Sigmoid colon (tissue), 7 donors: ENCODE data around the gene GHSR. TPM values are rescaled to one million over a fixed set of nuclear protein-coding genes. Genes with fewer than 3 reads are reported as not detected.

Experiments
- DNase-seq: peaks from one replicate; pipeline ENCODE4 v3.0.0-alpha.2; 2019
- H3K27ac ChIP-seq, 4 donors: fragments of 200-600 bp; sonication (generic); one replicate each; pipeline ENCODE4 v1.5.1; 2016 to 2019; ENCODE audit warnings: mild to moderate bottlenecking in 1 of 4
- H3K27me3 ChIP-seq, 3 donors: fragments of 200-600 bp; sonication (generic); one replicate each; pipeline ENCODE4 v1.5.1; 2019; ENCODE audit warnings: mild to moderate bottlenecking in 1 of 3
- H3K36me3 ChIP-seq, 4 donors: fragments of 200-600 bp; sonication (generic); one replicate each; pipeline ENCODE4 v1.5.1; 2016 to 2019
- H3K4me1 ChIP-seq, 4 donors: fragments of 200-600 bp; sonication (generic); one replicate each; pipeline ENCODE4 v1.5.1; 2017 to 2019
- H3K4me3 ChIP-seq, 4 donors: fragments of 200-600 bp; sonication (generic); one replicate each; pipeline ENCODE4 v1.5.1; 2017 to 2019; ENCODE audit warnings: mild to moderate bottlenecking in 2 of 4, moderate library complexity in 1 of 4
- H3K9me3 ChIP-seq, 4 donors: fragments of 200-600 bp in 3 of 4; sonication (generic) in 3 of 4; one replicate each; pipeline versions ENCODE4 v1.5.1 to v1.6.1; 2013 to 2019
- CTCF ChIP-seq, 4 experiments: fragments of 450-650 bp in 3 of 4; fragments of 200-600 bp in 1 of 4; IDR thresholded peaks; one replicate each; pipeline ENCODE4 v1.5.1; 2016 to 2019; ENCODE audit warnings: antibody characterized with exemption in 4 of 4, mild to moderate bottlenecking in 3 of 4, moderate library complexity in 2 of 4
- EP300 ChIP-seq, 4 donors: sonication (generic); formaldehyde crosslinking; IDR thresholded peaks; one replicate each; pipeline ENCODE4 v1.6.1; 2017; ENCODE audit warnings: antibody characterized with exemption in 4 of 4
- POLR2A ChIP-seq, 2 donors: fragments of 450-650 bp; IDR thresholded peaks; one replicate each; pipeline ENCODE4 v1.6.1; 2016; ENCODE audit warnings: antibody characterized with exemption in 2 of 2, mild to moderate bottlenecking in 2 of 2, moderate library complexity in 2 of 2
- POLR2AphosphoS5 ChIP-seq, 4 donors: sonication (generic); formaldehyde crosslinking; IDR thresholded peaks; one replicate each; pipeline ENCODE4 v1.6.1; 2017; ENCODE audit warnings: antibody characterized with exemption in 4 of 4
- WGBS, 2 donors: extraction: QIAGEN DNeasy Blood & Tissue Kit; methylation state at CpG; one replicate each; pipeline ENCODE4 v1.1.7; 2013; 5-methylcytosine and 5-hydroxymethylcytosine counted together
- intact Hi-C: fragments of 100-400 bp; cut with DNase I; formaldehyde crosslinking; loops from one replicate; pipeline ENCODE4 v1.15.1; 2023
- polyA plus RNA-seq, 3 donors: library from polyadenylated mRNA; stranded (reverse); fragments of 200-250 nt; gene quantifications; one replicate each; pipeline ENCODE4 v1.2.3, GENCODE V29; 2013
- total RNA-seq, 4 donors: library from RNA; depleted of rRNA; stranded (reverse); fragments of >200 nt; gene quantifications; one replicate each; pipeline ENCODE4 v1.1.0, GENCODE V29; 2016
- donor health status: healthy with polysubstance abuse.
- donor health status: Bipolar disorder and iron deficiency.
- donor health status: healthy.

GHSR gene
- total and polyA plus RNA-seq, 7 donors = 0.55 to 0.99 TPM; not detected in 5

- no peak for TF ChIP-seq POLR2A (IDR thresholded peaks at IDR 0.05)
- TF ChIP-seq CTCF (IDR thresholded peaks at IDR 0.05) = no peak
- no peak for TF ChIP-seq EP300 (IDR thresholded peaks at IDR 0.05)
- no peak for TF ChIP-seq POLR2AphosphoS5 (IDR thresholded peaks at IDR 0.05)
- Histone ChIP-seq H3K4me3 (no peak overlapping the region), H3K36me3 (peaks cover 0 to 3% (median 0%) of the 10 kb centered on the region in 4 donors), H3K27me3 (no peaks in the 10 kb centered on the region), H3K9me3 (no peaks in the 10 kb centered on the region), H3K4me1 (no peaks in the 10 kb centered on the region), H3K27ac (no peak overlapping the region)
- WGBS, 2 donors = 67 to 73% methylated on average over 12 of the region's 12 CpGs
- no peak for DNase-seq
- intact Hi-C loops = no loop called here
These were observed 43.9 kb downstream of the GHSR start for GRCh38 chr3:172404237-172404962.

- Histone ChIP-seq H3K4me1 (no peaks in the 10 kb centered on the region), H3K27me3 (no peaks in the 10 kb centered on the region), H3K36me3 (peaks cover 0 to 11% (median 2%) of the 10 kb centered on the region in 4 donors), H3K9me3 (no peaks in the 10 kb centered on the region), H3K27ac (no peak overlapping the region), H3K4me3 (no peak overlapping the region)
- 85 to 93% methylated on average over 8 of the region's 8 CpGs for WGBS, 2 donors
- no peak for DNase-seq
- intact Hi-C loops = no loop called here
- TF ChIP-seq POLR2A (IDR thresholded peaks at IDR 0.05) (no peak), CTCF (IDR thresholded peaks at IDR 0.05) (no peak), POLR2AphosphoS5 (IDR thresholded peaks at IDR 0.05) (no peak), EP300 (IDR thresholded peaks at IDR 0.05) (no peak)
These were observed 45.2 kb downstream of the GHSR start for GRCh38 chr3:172402892-172403643.

GRCh38 chr3:172402090-172402489 is 46.2 kb downstream of the GHSR start:
- Histone ChIP-seq H3K27ac (no peak overlapping the region), H3K36me3 (peaks cover 0 to 20% (median 3%) of the 10 kb centered on the region in 4 donors), H3K27me3 (no peaks in the 10 kb centered on the region), H3K4me1 (no peaks in the 10 kb centered on the region), H3K4me3 (no peak overlapping the region), H3K9me3 (no peaks in the 10 kb centered on the region)
- WGBS, 2 donors = 51 to 75% methylated on average over 2 of the region's 2 CpGs
- intact Hi-C loops = no loop called here
- TF ChIP-seq EP300 (IDR thresholded peaks at IDR 0.05) (no peak), POLR2AphosphoS5 (IDR thresholded peaks at IDR 0.05) (no peak), CTCF (IDR thresholded peaks at IDR 0.05) (no peak), POLR2A (IDR thresholded peaks at IDR 0.05) (no peak)
- DNase-seq = no peak

GRCh38 chr3:172398484-172398883 is 49.8 kb downstream of the GHSR start:
- Histone ChIP-seq H3K4me3 (no peak overlapping the region), H3K4me1 (no peaks in the 10 kb centered on the region), H3K9me3 (no peaks in the 10 kb centered on the region), H3K27ac (no peak overlapping the region), H3K36me3 (peaks cover 0 to 22% (median 4%) of the 10 kb centered on the region in 4 donors), H3K27me3 (no peaks in the 10 kb centered on the region)
- WGBS, 2 donors = 92 to 97% methylated on average over 4 of the region's 4 CpGs
- DNase-seq = no peak
- intact Hi-C loops = no loop called here
- TF ChIP-seq POLR2AphosphoS5 (IDR thresholded peaks at IDR 0.05) = no peak
- no peak for TF ChIP-seq CTCF (IDR thresholded peaks at IDR 0.05)
- no peak for TF ChIP-seq EP300 (IDR thresholded peaks at IDR 0.05)
- TF ChIP-seq POLR2A (IDR thresholded peaks at IDR 0.05) = no peak
